GM21390 (cell line): Measurements from ENCODE around the gene FAM110D.

ENCODE experiments used
- ATAC-seq: cut with Tn5 transposase; IDR thresholded peaks from one replicate; pipeline ENCODE4 v1.9.1; 2021; ENCODE audit not compliant: unreplicated experiment

The FAM110D gene

GRCh38 chr1:26184086-26184485, 25.2 kb downstream of the FAM110D start:
- ATAC-seq, result no peak

- ATAC-seq, result no peak
Measured at GRCh38 chr1:26184883-26185282, 26.0 kb downstream of the FAM110D start.

- no peak for ATAC-seq
Measured at GRCh38 chr1:26187882-26188281, 29.0 kb downstream of the FAM110D start.

- ATAC-seq, result no peak
Measured at GRCh38 chr1:26188477-26188876, 29.6 kb downstream of the FAM110D start.

DNA sequence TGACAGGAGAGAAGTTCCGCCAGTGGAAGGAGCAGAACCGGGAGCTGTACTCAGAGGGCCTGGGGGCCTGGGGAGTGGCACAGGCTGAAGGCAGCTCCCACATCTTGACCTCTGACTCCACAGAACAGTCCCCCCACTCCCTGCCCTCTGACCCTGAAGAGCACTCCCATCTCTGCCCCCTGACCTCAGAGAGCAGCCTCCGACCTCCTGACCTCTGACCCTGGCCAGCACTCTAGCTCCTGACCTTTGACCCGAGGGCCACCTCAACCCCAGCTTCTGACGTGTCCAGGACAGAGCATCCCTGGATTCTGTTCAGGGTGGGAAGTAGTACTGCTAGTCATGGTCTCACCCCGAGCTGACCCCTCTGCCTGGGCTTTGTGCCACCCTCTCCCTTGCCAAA, 30.5 kb downstream of the FAM110D start:
- ATAC-seq, result no peak

DNA sequence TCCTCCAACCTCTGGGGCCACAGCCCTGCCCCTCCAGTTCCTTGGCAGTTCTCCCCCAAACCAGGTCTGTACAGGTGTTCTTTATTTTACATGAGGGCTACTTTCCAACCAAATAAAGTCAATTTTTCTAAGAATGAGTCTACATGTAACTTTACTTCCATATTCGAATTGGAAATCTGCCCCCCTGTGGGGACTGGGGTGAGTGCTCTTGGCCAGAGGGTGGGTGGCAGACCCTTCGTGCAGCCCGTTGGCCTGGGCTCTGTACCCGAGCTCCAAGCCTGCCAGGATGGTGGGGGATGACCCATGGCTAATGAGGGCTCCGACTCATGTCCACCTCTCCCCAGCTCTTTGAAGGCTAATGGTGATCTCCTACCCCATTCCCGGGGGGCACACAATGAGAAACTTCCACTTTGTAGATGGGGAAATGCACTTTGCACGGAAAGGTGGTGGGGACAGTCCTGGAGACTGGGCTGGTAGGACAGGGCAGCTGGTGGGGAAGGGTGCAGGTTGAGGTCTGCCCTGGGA, 30.9 kb downstream of the FAM110D start:
- ATAC-seq, result no peak

DNA sequence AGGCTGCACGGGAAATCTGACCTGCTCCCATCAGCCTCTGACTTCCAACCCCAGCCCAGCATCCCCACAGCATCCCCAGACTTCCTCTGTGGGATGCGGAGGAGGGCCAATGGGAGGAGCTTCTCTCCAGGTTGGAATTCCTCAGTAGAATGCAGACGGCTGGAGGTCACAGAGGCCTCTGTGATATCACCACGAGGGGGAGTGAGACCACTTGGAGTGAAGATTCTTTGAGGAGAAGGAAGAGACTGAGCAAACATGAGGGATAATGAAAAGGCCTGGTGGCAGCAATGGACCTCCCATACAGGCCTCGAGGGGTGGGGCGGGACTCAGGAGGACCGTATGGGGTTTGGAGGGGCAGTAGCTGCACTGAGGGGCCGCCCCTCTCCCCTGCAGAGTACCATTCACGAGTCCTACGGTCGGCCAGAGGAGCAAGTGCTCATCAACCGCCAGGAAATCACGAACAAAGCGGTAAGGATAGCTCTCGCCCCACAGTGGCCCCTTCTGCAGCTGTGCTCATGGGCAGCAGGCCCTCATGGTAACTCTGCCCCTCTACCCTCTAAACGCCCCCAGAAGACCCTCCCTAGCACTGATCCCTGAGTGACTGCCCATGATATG, 31.6 kb downstream of the FAM110D start, which contains the start of gene CATSPER4:
Gene CATSPER4 (plus strand): TSS at position 230 of the 615 bp plus-strand sequence. CDS start 26 bp downstream, at position 256.
- no peak for ATAC-seq

- no peak for ATAC-seq
Measured at GRCh38 chr1:26191739-26192138, 32.9 kb downstream of the FAM110D start.

- ATAC-seq, result no peak
Measured at GRCh38 chr1:26195805-26196204, 36.9 kb downstream of the FAM110D start.

DNA sequence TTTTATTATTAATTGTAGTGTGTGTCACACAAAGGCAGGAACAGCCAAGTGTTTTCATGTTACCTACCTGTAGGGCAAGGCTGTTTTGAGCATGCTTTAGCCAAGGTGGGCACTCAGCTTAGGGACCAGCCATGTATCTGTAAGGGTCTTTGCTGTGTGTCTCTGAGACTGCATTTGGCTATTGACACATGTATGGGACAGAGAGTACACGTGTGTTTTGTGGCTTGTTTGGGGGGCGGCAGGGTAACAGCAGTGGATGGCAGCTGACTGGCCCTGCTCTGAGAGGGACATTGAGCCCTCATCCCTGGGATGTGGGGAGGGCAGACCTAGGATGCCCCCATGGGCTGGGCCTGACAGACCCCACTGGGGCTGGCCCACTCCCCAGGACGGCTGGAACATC, 38.4 kb downstream of the FAM110D start:
- ATAC-seq, result no peak

DNA sequence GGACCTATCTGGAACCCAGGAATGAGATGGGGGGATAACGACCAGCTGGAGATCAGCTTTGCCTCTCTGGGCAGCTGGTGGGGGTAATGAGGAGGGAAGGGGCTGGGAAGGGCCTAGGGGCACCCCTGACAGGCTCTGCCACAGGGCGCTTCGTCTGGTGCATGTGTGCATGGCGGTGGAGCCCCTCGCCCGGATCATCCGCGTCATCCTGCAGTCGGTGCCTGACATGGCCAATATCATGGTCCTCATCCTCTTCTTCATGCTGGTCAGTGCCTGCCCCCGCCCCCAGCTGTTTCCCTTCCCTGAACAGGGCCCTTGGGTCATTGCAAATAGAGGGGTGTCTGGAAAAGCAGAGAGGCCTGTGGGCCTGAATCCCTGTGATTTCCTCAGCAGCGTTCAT, 38.9 kb downstream of the FAM110D start:
- no peak for ATAC-seq

GRCh38 chr1:26200413-26200812, 41.5 kb downstream of the FAM110D start:
- ATAC-seq, result no peak

DNA sequence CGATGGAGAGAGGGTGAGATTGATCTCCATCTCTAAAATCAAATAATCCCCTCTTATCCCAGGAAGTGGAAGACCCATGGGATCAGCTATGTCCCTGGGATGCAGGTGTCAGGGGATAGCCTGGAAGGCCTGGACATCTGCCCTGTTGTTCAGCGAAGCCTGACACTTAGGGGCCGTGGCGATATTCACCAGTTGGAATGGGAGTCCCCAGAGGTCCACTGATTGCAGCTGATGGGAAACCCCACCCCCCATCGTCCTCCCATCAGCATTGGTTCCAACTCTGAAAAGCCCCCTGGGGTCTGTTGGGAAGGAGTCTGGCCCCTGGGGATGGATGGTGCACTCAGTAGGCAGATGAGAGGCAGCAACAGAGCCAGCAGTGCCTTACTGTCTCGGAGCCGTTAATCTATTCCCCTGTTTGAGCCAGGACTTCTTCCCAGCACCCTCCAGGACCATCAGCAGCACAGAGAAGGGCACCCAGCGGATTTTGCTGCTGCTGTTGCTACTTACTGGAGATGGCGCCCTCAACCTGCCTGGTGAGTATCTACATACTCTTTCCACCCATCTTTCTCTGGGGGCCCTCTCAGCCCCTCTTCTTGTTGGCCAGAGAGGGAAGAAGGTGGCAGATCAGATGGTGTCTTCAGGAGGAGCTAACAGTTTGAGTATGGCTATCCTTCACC, 44.9 kb downstream of the FAM110D start:
- ATAC-seq, result no peak

- ATAC-seq, result no peak
Measured at GRCh38 chr1:26210147-26210870, 51.4 kb downstream of the FAM110D start.

- no peak for ATAC-seq
Measured at GRCh38 chr1:26212726-26213125, 53.8 kb downstream of the FAM110D start.

DNA sequence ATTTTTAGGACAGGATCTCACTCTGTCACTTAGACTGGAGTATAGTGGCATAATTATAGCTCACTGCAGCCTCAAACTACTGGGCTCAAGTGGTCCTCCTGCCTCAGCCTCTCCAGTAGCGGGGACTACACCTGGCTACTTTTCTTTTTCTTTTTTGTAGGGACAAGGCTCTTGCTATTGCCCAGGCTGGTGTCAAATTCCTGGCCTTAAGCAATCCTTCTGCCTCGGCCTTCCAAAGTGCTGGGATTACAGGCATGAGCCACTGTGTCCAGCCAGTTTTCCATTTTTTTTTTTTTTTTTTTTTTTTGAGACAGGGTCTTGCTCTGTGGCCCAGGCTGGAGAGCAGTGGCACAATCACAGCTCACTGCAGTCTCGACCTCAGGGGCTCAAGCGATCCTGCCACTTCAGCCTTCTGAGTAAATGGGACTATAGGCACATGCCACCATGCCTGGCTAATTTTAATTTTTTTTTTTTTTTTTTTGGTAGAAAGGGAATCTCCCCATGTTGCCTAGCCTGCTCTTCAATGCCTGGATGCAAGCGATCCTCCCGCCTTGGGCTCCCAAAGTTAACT, 54.5 kb downstream of the FAM110D start:
- ATAC-seq, result no peak
